AG09309 (cell line): Measurements from ENCODE around the gene UQCRH.

Experiments
- DNase-seq: peaks from one replicate; pipeline ENCODE4 v3.0.0-alpha.2; 2010; ENCODE audit warnings: low read depth
- H3K4me3 ChIP-seq: 2 replicates; pipeline ENCODE4 v1.5.1; 2011; ENCODE audit warnings: mild to moderate bottlenecking, low read depth, low read length, moderate library complexity; ENCODE audit not compliant: control insufficient read depth
- CTCF ChIP-seq: IDR thresholded peaks from 2 replicates; pipeline ENCODE4 v1.5.1; 2011; ENCODE audit warnings: mild to moderate bottlenecking, low read depth, low read length, inconsistent platforms; ENCODE audit not compliant: insufficient read depth, control insufficient read depth; ENCODE audit errors: missing control alignments

UQCRH gene

GRCh38 chr1:46340404-46341221 is 37.1 kb downstream of the UQCRH start, which contains the start of gene NSUN4:
NSUN4 (plus strand) TSS chr1:46340807; CDS start chr1:46340827, 20 bp downstream.
- peak; percentile 72 for TF ChIP-seq CTCF
- H3K4me3 ChIP-seq = peak within 1 kb of the TSS; percentile 82
- DNase-seq = peak; percentile 81

DNA sequence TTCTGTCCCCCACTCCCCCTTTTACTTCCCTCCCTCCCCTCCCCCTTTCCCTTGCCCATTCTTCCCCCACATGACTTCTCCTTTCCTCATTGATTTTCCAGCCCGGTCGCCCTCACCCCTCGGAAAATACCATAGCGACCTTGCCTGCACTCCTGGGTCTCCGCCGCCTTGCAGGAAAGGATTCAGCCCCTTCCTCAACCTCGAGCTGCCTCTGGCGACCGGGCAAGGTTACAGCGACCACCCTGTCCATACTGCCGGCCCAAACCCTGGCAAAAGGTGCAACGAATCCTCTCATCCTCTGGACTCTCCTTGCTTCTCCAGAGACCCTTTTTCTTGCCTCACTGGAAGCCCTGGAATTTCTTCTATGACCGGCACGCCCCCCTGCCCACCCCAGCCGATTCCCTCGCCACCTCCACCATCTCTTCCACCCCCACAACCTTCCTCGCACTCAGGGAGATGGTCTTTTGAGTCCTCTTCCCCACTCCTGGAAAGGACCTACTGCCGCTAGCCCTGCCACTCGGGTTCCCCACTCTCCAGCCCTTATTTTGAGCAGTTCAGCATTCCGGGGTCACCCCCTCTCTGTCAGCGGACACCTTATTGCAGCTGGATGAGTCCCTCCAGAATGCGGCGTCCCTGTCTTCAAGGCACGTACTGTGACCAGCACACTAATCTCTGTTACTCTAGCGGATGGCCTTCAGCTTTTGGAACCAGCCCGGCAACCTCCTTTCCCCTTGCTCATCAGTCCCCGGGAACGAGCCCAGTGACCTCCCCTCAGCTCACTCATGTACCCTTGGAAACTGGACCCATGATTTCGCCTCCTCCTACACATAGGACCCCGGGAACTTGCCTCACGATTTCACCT is 38.0 kb downstream of the UQCRH start:
- no peak for TF ChIP-seq CTCF
- peak overlapping the region; percentile 82 for H3K4me3 ChIP-seq
- no peak for DNase-seq

- peak; percentile 44 for TF ChIP-seq CTCF
- H3K4me3 ChIP-seq = no peak overlapping the region; the same call in 1 of the 2 replicates
- DNase-seq = no peak
Observed at GRCh38 chr1:46342084-46342656, 38.7 kb downstream of the UQCRH start.

DNA sequence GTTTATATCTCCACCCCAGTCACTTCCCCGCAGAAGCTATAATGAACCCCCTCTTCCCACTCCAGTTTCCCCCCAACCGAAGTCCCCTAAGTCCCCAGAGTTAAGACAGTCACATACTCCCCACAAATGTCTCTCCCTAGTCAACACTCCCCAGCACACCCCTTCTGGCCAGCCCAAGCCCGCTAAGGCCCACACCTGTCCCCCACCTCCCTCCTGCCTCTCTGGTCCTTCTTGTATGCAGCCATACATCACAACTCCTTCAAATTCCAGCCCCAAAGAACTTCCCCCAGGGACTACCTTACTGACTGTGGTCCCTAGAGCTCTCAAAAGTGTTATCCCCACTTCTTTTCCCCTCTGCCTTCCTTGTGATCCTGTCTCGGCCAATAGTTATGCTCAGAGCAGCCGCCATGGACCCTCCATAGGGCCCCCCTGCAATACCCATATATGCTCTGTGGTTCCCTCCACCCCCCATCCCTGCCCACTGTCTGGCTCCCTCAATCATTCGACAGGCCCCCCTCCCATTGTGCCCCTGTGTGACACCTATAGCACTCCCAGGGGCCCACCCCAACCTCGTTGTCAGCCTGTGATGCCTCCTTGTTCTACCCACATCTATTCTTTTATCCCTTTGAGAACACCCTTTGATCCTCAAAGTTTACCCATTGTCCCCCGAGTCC is 39.3 kb downstream of the UQCRH start:
- DNase-seq = no peak
- H3K4me3 ChIP-seq = no peak overlapping the region
- TF ChIP-seq CTCF = no peak

DNA sequence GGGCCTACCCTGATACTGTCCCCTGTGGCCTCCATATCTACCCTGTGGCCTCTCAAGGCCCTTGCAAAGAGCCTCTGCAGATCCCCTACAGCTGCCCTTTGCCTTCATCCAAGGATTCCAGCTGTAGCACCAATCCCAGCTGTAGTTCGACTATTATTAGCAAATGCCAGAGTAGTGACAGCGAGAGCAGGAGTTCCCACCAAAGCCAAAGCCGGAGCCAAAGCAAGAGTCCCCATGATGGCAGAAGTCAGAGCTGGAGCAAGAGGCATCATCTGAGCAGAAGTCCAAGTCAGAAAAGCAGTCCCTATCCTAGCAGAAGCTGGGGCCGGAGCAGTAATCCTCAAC is 39.8 kb downstream of the UQCRH start:
- no peak for DNase-seq
- H3K4me3 ChIP-seq = no peak overlapping the region
- TF ChIP-seq CTCF = no peak

DNA sequence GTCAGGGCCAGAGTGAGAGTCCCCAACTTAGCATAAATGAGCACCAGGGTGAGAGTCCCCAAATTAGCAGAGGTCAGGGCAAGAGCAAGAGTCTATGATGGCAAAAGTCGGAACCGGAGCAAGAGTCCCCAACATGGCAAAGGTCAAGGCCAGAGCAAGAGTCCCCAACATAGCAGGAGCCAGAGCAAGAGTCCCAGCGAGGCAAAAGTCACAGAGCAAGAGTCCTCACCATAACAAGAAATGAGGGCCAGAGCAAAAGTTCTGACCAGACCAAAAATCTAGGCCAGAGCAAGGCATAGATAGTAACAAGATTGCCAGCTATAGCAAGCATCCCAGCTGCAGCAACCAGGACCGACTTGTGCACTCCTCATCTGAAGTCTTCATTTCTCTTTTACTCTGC is 40.2 kb downstream of the UQCRH start:
- no peak overlapping the region for H3K4me3 ChIP-seq
- no peak for DNase-seq
- TF ChIP-seq CTCF = no peak
